ENCODE data around the gene MRPS31.
"Not testable (repeated sequence)": the region's sequence is repeated elsewhere in the genome, so short reads cannot be mapped to it uniquely, and the experiment has no call there.

MRPS31 gene

GRCh38 chr13:40762849-40763248, 8.1 kb downstream of the MRPS31 start:
- DNase-seq (ENCODE audit: low spot score): no peak

- peak; percentile 52 for DNase-seq (ENCODE audit: low spot score)
Measured at GRCh38 chr13:40758811-40759210, 12.2 kb downstream of the MRPS31 start.

- DNase-seq (ENCODE audit: low spot score): no peak
Measured at GRCh38 chr13:40756042-40756441, 14.9 kb downstream of the MRPS31 start.

GRCh38 chr13:40755082-40755700, 15.8 kb downstream of the MRPS31 start:
- no peak for DNase-seq (ENCODE audit: low spot score)

- no peak for DNase-seq (ENCODE audit: low spot score)
Measured at GRCh38 chr13:40749327-40749726, 21.7 kb downstream of the MRPS31 start.

- DNase-seq (ENCODE audit: low spot score): not testable (repeated sequence)
Measured at GRCh38 chr13:40735232-40735548, 35.8 kb downstream of the MRPS31 start.

- DNase-seq (ENCODE audit: low spot score): not testable (repeated sequence)
Measured at GRCh38 chr13:40734536-40735231, 36.3 kb downstream of the MRPS31 start.

GRCh38 chr13:40732658-40733057, 38.3 kb downstream of the MRPS31 start:
- no peak for DNase-seq (ENCODE audit: low spot score)

GRCh38 chr13:40728595-40728994, 42.4 kb downstream of the MRPS31 start:
- no peak for DNase-seq (ENCODE audit: low spot score)

- DNase-seq (ENCODE audit: low spot score): not testable (repeated sequence)
Measured at GRCh38 chr13:40714433-40714832, 56.6 kb downstream of the MRPS31 start.

GRCh38 chr13:40706439-40706838, 64.6 kb downstream of the MRPS31 start:
- no peak for DNase-seq (ENCODE audit: low spot score)

GRCh38 chr13:40697711-40698110, 73.3 kb downstream of the MRPS31 start:
- DNase-seq (ENCODE audit: low spot score): peak; percentile 71

- DNase-seq (ENCODE audit: low spot score): peak; percentile 43
Measured at GRCh38 chr13:40694426-40694825, 76.6 kb downstream of the MRPS31 start.

- DNase-seq (ENCODE audit: low spot score): peak; percentile 72
Measured at GRCh38 chr13:40692946-40693345, 78.0 kb downstream of the MRPS31 start.

- DNase-seq (ENCODE audit: low spot score): no peak
Measured at GRCh38 chr13:40688781-40689180, 82.2 kb downstream of the MRPS31 start.

- peak; percentile 64 for DNase-seq (ENCODE audit: low spot score)
Measured at GRCh38 chr13:40682449-40683240, 88.3 kb downstream of the MRPS31 start.

- DNase-seq (ENCODE audit: low spot score): no peak
Measured at GRCh38 chr13:40681341-40682146, 89.4 kb downstream of the MRPS31 start.

- no peak for DNase-seq (ENCODE audit: low spot score)
Measured at GRCh38 chr13:40680659-40681323, 90.2 kb downstream of the MRPS31 start.

- no peak for DNase-seq (ENCODE audit: low spot score)
Measured at GRCh38 chr13:40679480-40679985, 91.5 kb downstream of the MRPS31 start.
